Natural killer cell treated with Interleukin-12 subunit alpha and Interleukin-12 subunit beta and Interleukin-15 and Interleukin-18, amount 100 ng/mL, for 72 hours (primary cell): ENCODE data around the gene PDZD7. TPM values are rescaled to one million over a fixed set of nuclear protein-coding genes. Genes with fewer than 3 reads are reported as not detected.

Experiments used
- ATAC-seq, 2 donors: fragments of 150-1000 bp; cut with Tn5 transposase in 1 of 2; sonication (Bioruptor Pico), chemical (Tn5 transposase) in 1 of 2; 2 replicates each; pipeline ENCODE4 v1.10.0; 2021
- DNase-seq: peaks from one replicate; pipeline ENCODE4 v3.0.0; 2022; ENCODE audit warnings: low spot score
- H3K27ac Mint-ChIP-seq, 2 donors: 1 replicate in 1 of 2; 2 replicates in 1 of 2; pipeline ENCODE4 v1.8.0; 2022; ENCODE audit warnings: mixed read lengths in 2 of 2, mild to moderate bottlenecking in 1 of 2, moderate library complexity in 1 of 2
- H3K27me3 Mint-ChIP-seq, 2 donors: 1 replicate in 1 of 2; 2 replicates in 1 of 2; pipeline ENCODE4 v1.8.0; 2022; ENCODE audit warnings: mixed read lengths in 2 of 2
- H3K36me3 Mint-ChIP-seq: one replicate; pipeline ENCODE4 v1.8.0; 2022; ENCODE audit warnings: mixed read lengths
- H3K4me1 Mint-ChIP-seq, 2 donors: 1 replicate in 1 of 2; 2 replicates in 1 of 2; pipeline ENCODE4 v1.8.0; 2022; ENCODE audit warnings: low read depth in 2 of 2, mixed read lengths in 2 of 2, mild to moderate bottlenecking in 1 of 2
- H3K4me3 Mint-ChIP-seq: one replicate; pipeline ENCODE4 v1.8.0; 2022; ENCODE audit warnings: mixed read lengths
- H3K9me3 Mint-ChIP-seq: 2 replicates; pipeline ENCODE4 v1.8.0; 2022; ENCODE audit warnings: mixed read lengths
- total RNA-seq, 2 donors: library from RNA; stranded (reverse); gene quantifications; one replicate each; pipeline ENCODE4 v1.2.3, GENCODE V29; 2022

Gene PDZD7
- total RNA-seq, 2 donors from 2014 or later = 0.17 to 0.62 TPM

GRCh38 chr10:100993986-100994708 is 36.8 kb downstream of the PDZD7 start:
- peaks cover 16% of the 10 kb centered on the region for H3K36me3 Mint-ChIP-seq
- DNase-seq = no peak
- H3K27me3 Mint-ChIP-seq = no peaks in the 10 kb centered on the region
- H3K4me3 Mint-ChIP-seq = no peak overlapping the region
- H3K9me3 Mint-ChIP-seq = no peaks in the 10 kb centered on the region
- ATAC-seq = no peak
- H3K4me1 Mint-ChIP-seq = peaks cover 17 to 28% of the 10 kb centered on the region in 2 donors
- H3K27ac Mint-ChIP-seq = no peak overlapping the region

DNA sequence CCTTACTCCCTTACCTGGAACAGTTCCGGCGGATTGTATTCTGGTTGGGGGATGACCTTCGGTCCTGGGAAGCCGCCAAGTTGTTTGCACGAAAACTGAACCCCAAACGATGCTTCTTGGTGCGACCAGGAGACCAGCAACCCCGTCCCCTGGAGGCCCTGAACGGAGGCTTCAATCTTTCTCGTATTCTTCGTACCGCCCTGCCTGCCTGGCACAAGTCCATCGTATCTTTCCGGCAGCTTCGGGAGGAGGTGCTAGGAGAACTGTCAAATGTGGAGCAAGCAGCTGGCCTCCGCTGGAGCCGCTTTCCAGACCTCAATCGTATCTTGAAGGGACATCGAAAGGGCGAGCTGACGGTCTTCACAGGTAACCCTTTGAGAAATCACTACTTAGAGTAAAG is 41.8 kb downstream of the PDZD7 start:
- Mint-ChIP-seq H3K27me3 (no peaks in the 10 kb centered on the region), H3K36me3 (peaks cover 23% of the 10 kb centered on the region), H3K4me3 (peak overlapping the region; percentile 9), H3K4me1 (peaks cover 19 to 27% of the 10 kb centered on the region in 2 donors), H3K27ac (no peak overlapping the region), H3K9me3 (no peaks in the 10 kb centered on the region)
- no peak for DNase-seq
- no peak for ATAC-seq

DNA sequence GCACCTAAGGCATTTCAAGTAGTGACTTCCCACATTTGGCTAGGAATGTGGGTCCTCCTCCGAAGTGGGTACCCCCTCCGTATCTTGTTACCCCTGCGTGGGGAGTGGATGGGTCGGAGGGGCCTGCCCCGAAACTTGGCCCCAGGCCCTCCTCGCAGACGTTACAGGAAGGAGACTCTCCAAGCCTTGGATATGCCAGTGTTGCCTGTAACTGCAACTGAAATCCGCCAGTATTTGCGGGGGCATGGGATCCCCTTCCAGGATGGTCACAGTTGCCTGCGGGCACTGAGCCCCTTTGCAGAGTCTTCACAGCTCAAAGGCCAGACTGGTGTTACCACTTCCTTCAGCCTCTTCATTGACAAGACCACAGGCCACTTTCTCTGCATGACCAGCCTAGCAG is 42.8 kb downstream of the PDZD7 start:
- Mint-ChIP-seq H3K4me1 (peaks cover 19 to 27% of the 10 kb centered on the region in 2 donors), H3K9me3 (no peaks in the 10 kb centered on the region), H3K27ac (peak overlapping the region; percentile 83 to 87), H3K27me3 (no peaks in the 10 kb centered on the region), H3K36me3 (peaks cover 19% of the 10 kb centered on the region), H3K4me3 (peak overlapping the region; percentile 96)
- DNase-seq = no peak
- no peak for ATAC-seq

DNA sequence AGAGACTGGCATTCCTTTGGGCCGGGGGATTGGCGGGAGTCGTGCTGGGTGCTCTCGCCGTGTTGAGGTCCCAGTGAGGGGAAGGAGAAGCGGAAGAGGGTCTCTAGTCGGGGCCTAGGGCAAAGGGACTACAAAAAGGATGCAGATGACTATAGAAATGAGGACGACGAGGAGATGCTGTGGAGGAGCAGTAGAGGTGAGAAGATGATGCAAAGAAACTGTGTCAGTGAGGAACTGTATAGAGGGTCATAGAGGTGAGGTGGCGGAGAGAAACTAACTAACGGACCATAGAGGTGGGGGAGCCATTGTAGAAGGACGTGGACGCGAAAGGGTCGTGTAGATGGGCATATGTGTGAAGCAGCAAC is 43.3 kb downstream of the PDZD7 start:
- DNase-seq = no peak
- peak in 1 of 2 donors; percentile 12 for ATAC-seq
- peaks cover 19 to 27% of the 10 kb centered on the region in 2 donors for H3K4me1 Mint-ChIP-seq
- no peaks in the 10 kb centered on the region for H3K9me3 Mint-ChIP-seq
- H3K4me3 Mint-ChIP-seq = peak overlapping the region; percentile 96
- no peaks in the 10 kb centered on the region for H3K27me3 Mint-ChIP-seq
- peaks cover 19% of the 10 kb centered on the region for H3K36me3 Mint-ChIP-seq
- peak overlapping the region; percentile 83 to 87 for H3K27ac Mint-ChIP-seq

- DNase-seq (peak; percentile 86), ATAC-seq (peak; percentile 94 to 96)
- no peaks in the 10 kb centered on the region for H3K27me3 Mint-ChIP-seq
- H3K36me3 Mint-ChIP-seq = peaks cover 19% of the 10 kb centered on the region
- peak within 1 kb of the TSS; percentile 96 for H3K4me3 Mint-ChIP-seq
- no peaks in the 10 kb centered on the region for H3K9me3 Mint-ChIP-seq
- H3K27ac Mint-ChIP-seq = peak within 1 kb of the TSS; percentile 83 to 87
- peaks cover 19 to 27% of the 10 kb centered on the region in 2 donors for H3K4me1 Mint-ChIP-seq
Measured at GRCh38 chr10:100986952-100987684, 43.8 kb downstream of the PDZD7 start, which contains the start of the genes MRPL43 and TWNK. TSS of gene MRPL43 (minus strand) at chr10:100987497. CDS start at chr10:100987443, 54 bp downstream. TSS of gene TWNK (plus strand) at chr10:100987543. CDS start at chr10:100988211, 668 bp downstream.

- Mint-ChIP-seq H3K36me3 (peaks cover 19% of the 10 kb centered on the region), H3K4me3 (peak overlapping the region; percentile 96), H3K9me3 (no peaks in the 10 kb centered on the region), H3K27ac (peak overlapping the region; percentile 83 to 87), H3K27me3 (no peaks in the 10 kb centered on the region), H3K4me1 (peaks cover 19 to 27% of the 10 kb centered on the region in 2 donors)
- DNase-seq (peak; percentile 55), ATAC-seq (no peak)
Measured at GRCh38 chr10:100986623-100986951, 44.3 kb downstream of the PDZD7 start.

- ATAC-seq (no peak), DNase-seq (peak; percentile 5)
- no peak overlapping the region for H3K4me3 Mint-ChIP-seq
- peak overlapping the region in 1 of 2 donors; percentile 65 for H3K27ac Mint-ChIP-seq
- no peaks in the 10 kb centered on the region for H3K9me3 Mint-ChIP-seq
- no peaks in the 10 kb centered on the region for H3K27me3 Mint-ChIP-seq
- peaks cover 8% of the 10 kb centered on the region for H3K36me3 Mint-ChIP-seq
- peaks cover 14 to 23% of the 10 kb centered on the region in 2 donors for H3K4me1 Mint-ChIP-seq
Measured at GRCh38 chr10:100985336-100985735, 45.6 kb downstream of the PDZD7 start.

- peak; percentile 8 for DNase-seq
- no peak for ATAC-seq
- H3K27me3 Mint-ChIP-seq = no peaks in the 10 kb centered on the region
- no peaks in the 10 kb centered on the region for H3K9me3 Mint-ChIP-seq
- no peak overlapping the region for H3K4me3 Mint-ChIP-seq
- peaks cover 7% of the 10 kb centered on the region for H3K36me3 Mint-ChIP-seq
- peaks cover 13 to 22% of the 10 kb centered on the region in 2 donors for H3K4me1 Mint-ChIP-seq
- no peak overlapping the region for H3K27ac Mint-ChIP-seq
Measured at GRCh38 chr10:100984672-100985177, 46.2 kb downstream of the PDZD7 start.

- Mint-ChIP-seq H3K4me1 (peaks cover 13 to 22% of the 10 kb centered on the region in 2 donors), H3K4me3 (no peak overlapping the region), H3K27ac (no peak overlapping the region), H3K36me3 (peaks cover 7% of the 10 kb centered on the region), H3K27me3 (no peaks in the 10 kb centered on the region), H3K9me3 (no peaks in the 10 kb centered on the region)
- ATAC-seq (no peak), DNase-seq (peak; percentile 47)
Measured at GRCh38 chr10:100983868-100984671, 46.9 kb downstream of the PDZD7 start.

DNA sequence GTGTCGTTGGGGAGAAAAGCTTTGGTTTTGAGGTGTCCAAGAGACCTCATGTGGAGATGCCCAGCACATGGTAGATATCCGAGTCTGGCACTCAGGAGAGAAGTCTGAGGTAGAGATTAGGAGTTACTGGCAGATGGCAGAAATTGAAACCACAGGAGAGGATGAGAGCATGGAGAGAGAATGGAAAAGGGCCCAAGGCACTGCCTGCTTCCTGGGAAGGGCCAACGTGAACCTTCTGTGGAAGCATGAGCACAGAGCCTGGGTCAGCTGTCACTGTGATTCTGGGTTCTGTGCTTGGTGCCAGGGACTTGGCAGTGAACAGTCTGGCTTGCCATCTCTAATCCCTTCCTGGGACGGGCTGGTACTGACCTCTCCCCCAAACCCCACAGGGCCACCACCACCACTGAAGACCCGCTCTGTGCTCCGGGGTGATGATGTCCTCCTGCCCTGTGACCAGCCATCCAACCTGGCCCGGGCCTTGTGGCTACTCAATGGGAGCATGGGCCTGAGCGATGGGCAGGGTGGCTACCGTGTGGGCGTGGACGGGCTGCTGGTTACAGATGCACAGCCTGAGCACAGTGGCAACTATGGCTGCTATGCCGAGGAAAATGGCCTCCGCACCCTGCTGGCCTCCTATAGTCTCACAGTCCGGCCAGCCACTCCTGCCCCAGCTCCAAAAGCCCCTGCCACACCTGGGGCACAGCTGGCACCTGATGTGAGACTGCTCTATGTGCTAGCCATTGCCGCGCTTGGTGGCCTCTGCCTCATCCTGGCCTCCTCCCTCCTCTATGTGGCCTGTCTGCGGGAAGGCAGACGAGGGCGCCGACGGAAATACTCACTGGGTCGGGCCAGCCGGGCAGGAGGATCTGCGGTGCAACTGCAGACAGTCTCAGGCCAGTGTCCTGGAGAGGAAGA is 47.8 kb downstream of the PDZD7 start:
- H3K9me3 Mint-ChIP-seq = no peaks in the 10 kb centered on the region
- H3K36me3 Mint-ChIP-seq = peaks cover 7% of the 10 kb centered on the region
- DNase-seq = peak; percentile 41
- peaks cover 13 to 22% of the 10 kb centered on the region in 2 donors for H3K4me1 Mint-ChIP-seq
- ATAC-seq = no peak
- H3K27ac Mint-ChIP-seq = no peak overlapping the region
- no peak overlapping the region for H3K4me3 Mint-ChIP-seq
- no peaks in the 10 kb centered on the region for H3K27me3 Mint-ChIP-seq

DNA sequence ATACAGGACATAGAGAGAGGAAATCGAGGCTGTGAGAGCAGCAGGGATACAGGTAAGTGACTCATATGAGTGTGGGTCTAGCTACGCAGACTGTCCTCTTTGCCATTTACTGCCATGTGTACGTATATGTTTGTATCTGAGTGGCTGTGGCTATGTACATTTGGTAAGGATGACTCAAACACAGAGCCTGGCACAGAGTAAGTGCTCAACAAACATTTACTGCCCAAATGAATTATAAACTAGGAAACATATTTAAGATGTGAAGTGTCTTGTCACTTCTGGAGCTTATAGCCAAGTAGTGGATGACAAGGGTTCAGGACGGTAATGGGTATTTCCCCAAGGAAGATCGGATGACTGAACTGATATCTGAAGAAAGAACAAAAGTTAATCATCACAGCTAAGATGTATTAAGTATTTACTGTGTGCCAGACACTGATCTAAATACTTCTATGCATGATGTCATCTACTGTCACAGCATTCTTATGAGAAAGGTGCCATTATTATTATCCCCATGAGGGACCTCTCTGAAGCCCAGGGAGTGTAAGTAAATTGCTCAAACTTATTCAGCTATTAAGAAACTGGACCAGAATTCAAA is 49.7 kb downstream of the PDZD7 start:
- no peaks in the 10 kb centered on the region for H3K27me3 Mint-ChIP-seq
- no peak for DNase-seq
- peaks cover 6 to 9% of the 10 kb centered on the region in 2 donors for H3K4me1 Mint-ChIP-seq
- ATAC-seq = no peak
- H3K4me3 Mint-ChIP-seq = no peak overlapping the region
- no peaks in the 10 kb centered on the region for H3K9me3 Mint-ChIP-seq
- H3K27ac Mint-ChIP-seq = no peak overlapping the region
- H3K36me3 Mint-ChIP-seq = no peaks in the 10 kb centered on the region

DNA sequence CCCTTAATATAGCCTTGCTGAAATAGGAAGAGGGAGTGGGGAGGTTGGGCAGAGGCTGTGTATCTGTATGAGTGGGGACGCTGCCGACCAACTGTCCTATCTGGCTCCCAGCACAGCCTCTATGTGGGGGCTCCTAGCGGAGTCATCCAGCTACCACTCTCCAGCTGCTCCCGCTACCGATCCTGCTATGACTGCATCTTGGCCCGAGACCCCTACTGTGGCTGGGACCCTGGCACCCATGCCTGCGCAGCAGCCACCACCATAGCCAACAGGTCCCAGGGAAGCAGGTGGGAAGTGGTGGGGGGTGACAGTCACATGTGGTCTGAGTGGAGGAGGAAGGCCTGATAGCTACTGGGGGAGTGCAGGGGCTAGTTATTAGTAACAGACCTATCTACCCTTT is 50.2 kb downstream of the PDZD7 start:
- H3K27ac Mint-ChIP-seq = no peak overlapping the region
- peaks cover 3% of the 10 kb centered on the region in 2 donors for H3K4me1 Mint-ChIP-seq
- H3K36me3 Mint-ChIP-seq = no peaks in the 10 kb centered on the region

More for the DNA sequence above, 50.2 kb downstream of the PDZD7 start:
- Mint-ChIP-seq H3K27me3 (no peaks in the 10 kb centered on the region), H3K9me3 (no peaks in the 10 kb centered on the region), H3K4me3 (no peak overlapping the region)
- DNase-seq = no peak
- no peak for ATAC-seq
